ENCODE data around the gene HOOK2. TPM values are rescaled to one million over a fixed set of nuclear protein-coding genes. Genes with fewer than 3 reads are reported as not detected.
A peak's percentile ranks its signal among the peaks of the same experiment; 100 is the strongest.

HOOK2 gene
- total and polyA plus RNA-seq, 9 of the 15 experiments (the other 6 are each of a cell fraction or from before 2014, with no cell fraction given) = 1.3 to 17.2 (median 9.9) TPM

GRCh38 chr19:12789904-12790619, 14.7 kb upstream of the HOOK2 start (continued):
- TF ChIP-seq GMEB1 (CRISPR knock-in tag; IDR thresholded peaks at IDR 0.05) (peak; percentile 44; the same call in 1 of the 2 replicates), SIX5 (IDR thresholded peaks at IDR 0.05; ENCODE audit: borderline replicate concordance in 1 of 2, insufficient read depth in 1 of 2, low read depth in 1 of 2, low read length in 2 of 2) (peak in 1 of 2 experiments; percentile 48; a peak in 2 of 4 replicates), HIVEP1 (CRISPR knock-in tag; IDR thresholded peaks at IDR 0.05) (no peak), ETS1 (conservative IDR thresholded peaks at IDR 0.05; ENCODE audit: control insufficient read depth, low read depth, low read length) (0 out of 2 replicates have a peak, but pooled peaks have one; percentile 27), ELF4 (CRISPR knock-in tag; IDR thresholded peaks at IDR 0.05) (peak; percentile 47; the same call in 1 of the 2 replicates), TAF1 (IDR thresholded peaks at IDR 0.05; ENCODE audit: control insufficient read depth, extremely low read depth, insufficient read depth, low read length, severe bottlenecking) (no peak), EP300 (IDR thresholded peaks at IDR 0.05; ENCODE audit: low read length) (no peak; the same call in 1 of the 2 replicates), MCM3 (IDR thresholded peaks at IDR 0.05) (no peak), U2AF1 (optimal IDR thresholded peaks at IDR 0.05; ENCODE audit: low read depth, low read length) (peak; percentile 47), NRF1 (conservative IDR thresholded peaks at IDR 0.05 in 1 of 2, IDR thresholded peaks at IDR 0.05 in 1 of 2) (peak; percentile 78 to 79), ZNF280A (IDR thresholded peaks at IDR 0.05; ENCODE audit: low read depth, partially characterized antibody) (no peak), ZBTB11 (CRISPR knock-in tag; IDR thresholded peaks at IDR 0.05) (peak in 2 of 3 experiments; percentile 46 to 93; a peak in 3 of 6 replicates), E2F6 (IDR thresholded peaks at IDR 0.05; ENCODE audit: borderline replicate concordance in 1 of 2, extremely low read depth in 1 of 2, insufficient read depth in 1 of 2, insufficient read length in 1 of 2, low read depth in 1 of 2, low read length in 1 of 2, poor library complexity in 1 of 2, severe bottlenecking in 1 of 2) (peak in 1 of 2 experiments; percentile 26), NEUROD1 (IDR thresholded peaks at IDR 0.05; ENCODE audit: borderline replicate concordance, low read depth, low read length, partially characterized antibody) (peak; percentile 78), MYNN (IDR thresholded peaks at IDR 0.05) (peak; percentile 25; the same call in 1 of the 2 replicates), MYNN (CRISPR knock-in tag; IDR thresholded peaks at IDR 0.05) (no peak)
